GM23248 (cell line): ENCODE results near the gene CSTPP1. TPM values are rescaled to one million over a fixed set of nuclear protein-coding genes. Genes with fewer than 3 reads are reported as not detected.
"Not testable (repeated sequence)": the region's sequence is repeated elsewhere in the genome, so short reads cannot be mapped to it uniquely, and the experiment has no call there.

Source experiments
- DNase-seq: peaks from one replicate; pipeline ENCODE4 v3.0.0-alpha.2; 2015
- H2AFZ ChIP-seq: fragments of 200-600 bp; sonication (generic); 2 replicates; pipeline ENCODE4 v1.6.1; 2016; ENCODE audit warnings: antibody characterized with exemption
- H3F3A ChIP-seq: fragments of 200-600 bp; sonication (generic); 2 replicates; pipeline ENCODE4 v1.6.1; 2016; ENCODE audit warnings: mild to moderate bottlenecking, antibody characterized with exemption, mixed run types; ENCODE audit not compliant: insufficient read depth
- H3K27ac ChIP-seq: fragments of 200-600 bp; sonication (generic); 2 replicates; pipeline ENCODE4 v1.5.1; 2016; ENCODE audit warnings: mild to moderate bottlenecking
- H3K27me3 ChIP-seq: fragments of 200-600 bp; sonication (generic); replicated peaks from 2 replicates; pipeline ENCODE4 v1.6.1; 2016; ENCODE audit warnings: mild to moderate bottlenecking; ENCODE audit not compliant: insufficient read depth
- H3K36me3 ChIP-seq: fragments of 200-600 bp; sonication (generic); 2 replicates; pipeline ENCODE4 v1.6.1; 2016; ENCODE audit warnings: low read depth, mild to moderate bottlenecking
- H3K4me1 ChIP-seq: fragments of 200-600 bp; sonication (generic); 2 replicates; pipeline ENCODE4 v1.6.1; 2016; ENCODE audit warnings: mild to moderate bottlenecking; ENCODE audit not compliant: insufficient read depth
- H3K4me2 ChIP-seq: fragments of 200-600 bp; sonication (generic); one replicate; pipeline ENCODE4 v1.6.1; 2016; ENCODE audit warnings: mild to moderate bottlenecking; ENCODE audit not compliant: unreplicated experiment
- H3K4me3 ChIP-seq: fragments of 200-600 bp; sonication (generic); 2 replicates; pipeline ENCODE4 v1.5.1; 2016; ENCODE audit warnings: mild to moderate bottlenecking
- H3K79me2 ChIP-seq: fragments of 200-600 bp; sonication (generic); 2 replicates; pipeline ENCODE4 v1.6.1; 2016; ENCODE audit warnings: mild to moderate bottlenecking; ENCODE audit not compliant: insufficient read depth
- H3K9ac ChIP-seq: fragments of 200-600 bp; sonication (generic); 2 replicates; pipeline ENCODE4 v1.6.1; 2016; ENCODE audit warnings: mild to moderate bottlenecking
- H3K9me2 ChIP-seq: fragments of 200-600 bp; sonication (generic); 2 replicates; pipeline ENCODE4 v1.6.1; 2016; ENCODE audit warnings: mixed run types, mild to moderate bottlenecking, moderate library complexity; ENCODE audit not compliant: insufficient read depth
- H3K9me3 ChIP-seq: fragments of 200-600 bp; sonication (generic); one replicate; pipeline ENCODE4 v1.6.1; 2017; ENCODE audit warnings: low read depth
- H4K20me1 ChIP-seq: fragments of 200-600 bp; sonication (generic); 2 replicates; pipeline ENCODE4 v1.6.0; 2016; ENCODE audit not compliant: insufficient read depth
- EZH2 ChIP-seq: fragments of 200-600 bp; sonication (generic); IDR thresholded peaks from 2 replicates; pipeline ENCODE4 v1.6.1; 2018; ENCODE audit warnings: antibody characterized with exemption, mild to moderate bottlenecking; ENCODE audit not compliant: insufficient read depth, poor library complexity, severe bottlenecking
- EZH2phosphoT487 ChIP-seq: fragments of 200-600 bp; sonication (generic); IDR thresholded peaks from 2 replicates; pipeline ENCODE4 v1.6.1; 2018; ENCODE audit warnings: antibody characterized with exemption, moderate library complexity, mild to moderate bottlenecking, low read depth; ENCODE audit not compliant: insufficient read depth
- WGBS, 2 experiments: methylation state at CpG; one replicate each; pipeline ENCODE4 v1.1.6; 2015 to 2017; ENCODE audit warnings: low lambda C conversion rate in 2 of 2, low coverage in 1 of 2; ENCODE audit errors: missing lambda C conversion rate in 2 of 2; 5-methylcytosine and 5-hydroxymethylcytosine counted together
- in situ Hi-C: fragments of 300-500 bp; cut with MboI; formaldehyde crosslinking; loops from 2 replicates; pipeline ENCODE4 v1.15.0; 2020
- polyA plus RNA-seq: library from polyadenylated mRNA; unstranded; fragments of >200 nt; fragmentation: Nextera tagmentation; extraction: Ambion mirVana; gene quantifications from 2 replicates; pipeline ENCODE4 v1.2.1, GENCODE V29; 2016
- total RNA-seq: library from RNA; depleted of rRNA; stranded (reverse); fragments of >200 nt; shearing (Covaris generic); gene quantifications from 2 replicates; pipeline ENCODE4 v1.2.3, GENCODE V29; 2014

CSTPP1 gene
- total and polyA plus RNA-seq, 2 experiments from 2014 or later, result 21.7 to 39.9 TPM

DNA sequence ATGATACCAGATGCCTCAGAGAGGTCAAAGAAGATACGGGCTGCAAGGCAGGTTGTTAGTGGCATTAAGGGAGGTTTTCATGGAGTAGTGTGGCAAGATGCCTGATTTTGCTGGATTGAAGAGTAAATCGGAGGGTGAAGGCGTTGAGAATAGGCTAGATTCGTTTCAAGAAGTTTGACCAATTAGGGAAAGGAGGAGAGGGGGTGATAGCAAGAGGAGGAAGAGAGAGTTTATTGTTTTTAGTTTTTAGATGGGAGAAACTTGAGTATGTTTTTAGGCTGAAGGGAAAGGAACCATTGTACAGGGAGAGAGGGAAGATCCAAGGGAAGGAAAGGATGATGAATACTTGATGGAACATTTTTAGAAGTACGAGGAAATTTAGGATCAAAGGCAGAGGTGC lies 16.5 kb downstream of the CSTPP1 start:
- Histone ChIP-seq H3K4me2 (no peak overlapping the region), H3K9me3 (no peaks in the 10 kb centered on the region), H3K9ac (no peak overlapping the region), H3K4me3 (no peak overlapping the region), H3K27me3 (no peaks in the 10 kb centered on the region), H3F3A (peaks cover 11% of the 10 kb centered on the region), H3K9me2 (no peaks in the 10 kb centered on the region), H4K20me1 (no peaks in the 10 kb centered on the region), H3K79me2 (no peaks in the 10 kb centered on the region; the same call in 1 of the 2 replicates), H3K4me1 (peaks cover 17% of the 10 kb centered on the region), H3K27ac (no peak overlapping the region), H3K36me3 (no peaks in the 10 kb centered on the region; the same call in 1 of the 2 replicates), H2AFZ (no peak overlapping the region)
- TF ChIP-seq EZH2, result no peak
- TF ChIP-seq EZH2phosphoT487, result no peak
- in situ Hi-C loops, result no loop called here
- DNase-seq, result no peak
- 91 to 92% methylated on average over 5 of the region's 5 CpGs for WGBS, 2 experiments

GRCh38 chr11:46958777-46959176 lies 22.2 kb downstream of the CSTPP1 start:
- TF ChIP-seq EZH2phosphoT487 (no peak), EZH2 (no peak)
- no peak overlapping the region for H3K9ac ChIP-seq
- H3K36me3 ChIP-seq, result no peaks in the 10 kb centered on the region; the same call in 1 of the 2 replicates
- H4K20me1 ChIP-seq, result no peaks in the 10 kb centered on the region
- no peaks in the 10 kb centered on the region for H3K27me3 ChIP-seq
- peaks cover 4% of the 10 kb centered on the region for H3K9me3 ChIP-seq
- H2AFZ ChIP-seq, result no peak overlapping the region
- in situ Hi-C loops, result no loop called here
- no peak overlapping the region for H3K4me2 ChIP-seq
- H3K27ac ChIP-seq, result no peak overlapping the region
- H3K9me2 ChIP-seq, result no peaks in the 10 kb centered on the region
- no peaks in the 10 kb centered on the region for H3F3A ChIP-seq
- WGBS, 2 experiments, result 100% methylated on average over 1 of the region's 1 CpG
- no peaks in the 10 kb centered on the region for H3K4me1 ChIP-seq
- H3K4me3 ChIP-seq, result no peak overlapping the region
- DNase-seq, result no peak
- no peaks in the 10 kb centered on the region; the same call in 1 of the 2 replicates for H3K79me2 ChIP-seq

DNA sequence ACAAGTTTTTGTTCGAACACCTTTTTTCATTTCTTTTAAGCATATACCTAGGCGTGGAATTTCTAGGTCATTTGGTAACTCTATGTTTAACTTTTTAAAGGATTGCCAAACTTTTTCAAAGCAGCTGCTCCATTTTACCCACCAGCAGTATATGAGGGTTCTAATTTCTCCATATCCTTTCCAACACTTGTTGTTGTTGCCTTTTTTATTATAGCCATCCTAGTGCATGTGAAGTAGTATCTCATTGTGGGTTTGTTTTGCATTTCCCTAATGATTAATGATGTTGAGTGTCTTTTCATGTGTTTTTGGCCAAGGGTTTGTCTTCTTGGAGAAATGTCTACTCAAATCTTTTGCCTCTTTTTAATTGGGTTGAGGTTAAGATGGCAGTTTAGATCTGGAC lies 24.5 kb downstream of the CSTPP1 start:
- TF ChIP-seq EZH2, result no peak
- TF ChIP-seq EZH2phosphoT487, result no peak
- Histone ChIP-seq H3K27ac (no peak overlapping the region), H3K79me2 (peaks cover 4% of the 10 kb centered on the region; the same call in 1 of the 2 replicates), H3K9ac (no peak overlapping the region), H3K27me3 (no peaks in the 10 kb centered on the region), H2AFZ (no peak overlapping the region), H4K20me1 (no peaks in the 10 kb centered on the region), H3K9me2 (no peaks in the 10 kb centered on the region), H3K4me3 (no peak overlapping the region), H3K4me2 (no peak overlapping the region), H3F3A (no peaks in the 10 kb centered on the region), H3K4me1 (no peaks in the 10 kb centered on the region), H3K9me3 (peaks cover 4% of the 10 kb centered on the region), H3K36me3 (no peaks in the 10 kb centered on the region; the same call in 1 of the 2 replicates)
- in situ Hi-C loops, result no loop called here
- DNase-seq, result no peak
- 96% methylated on average over 2 of the region's 2 CpGs for WGBS, 2 experiments

DNA sequence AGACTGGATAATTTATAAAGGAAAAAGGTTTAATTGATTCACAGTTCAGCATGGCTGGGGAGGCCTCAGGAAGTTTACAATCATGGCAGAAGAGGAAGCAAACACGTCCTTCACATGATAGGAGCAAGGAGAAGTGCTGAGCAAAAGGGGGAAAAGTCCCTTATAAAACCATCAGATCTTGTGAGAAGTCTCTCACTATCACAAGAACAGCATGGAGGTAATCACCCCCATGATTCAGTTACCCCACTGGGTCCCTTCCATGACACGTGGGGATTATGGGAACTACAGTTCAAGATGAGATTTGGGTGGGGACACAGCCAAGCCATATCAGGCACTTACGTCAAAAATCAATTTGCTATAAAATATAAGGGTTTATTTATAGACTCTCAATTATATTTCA lies 25.3 kb downstream of the CSTPP1 start:
- not testable (repeated sequence) for H3K9me3 ChIP-seq

DNA sequence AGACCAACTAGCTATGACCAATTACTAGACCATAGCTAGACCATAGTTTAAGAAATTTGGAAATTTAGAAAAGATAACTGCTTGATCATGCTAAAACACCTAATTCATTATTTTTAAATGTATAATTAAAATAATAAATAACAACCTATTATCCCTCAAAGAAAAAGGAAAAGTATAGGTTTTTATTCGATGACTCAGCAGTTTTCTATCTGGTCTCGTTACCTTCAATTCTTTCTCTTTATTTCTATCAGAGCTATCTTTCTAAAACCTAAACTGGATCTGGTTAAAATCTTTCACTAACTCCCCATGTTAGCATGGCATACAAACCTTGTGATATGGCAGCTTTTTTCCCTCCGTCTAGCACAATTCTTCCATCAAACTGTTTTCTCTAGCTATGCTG lies 27.3 kb downstream of the CSTPP1 start:
- Histone ChIP-seq H3F3A (no peaks in the 10 kb centered on the region), H3K27me3 (no peaks in the 10 kb centered on the region), H3K36me3 (no peaks in the 10 kb centered on the region), H3K79me2 (peaks cover 4% of the 10 kb centered on the region; the same call in 1 of the 2 replicates), H3K9me2 (no peaks in the 10 kb centered on the region), H3K4me3 (no peak overlapping the region), H2AFZ (no peak overlapping the region), H4K20me1 (no peaks in the 10 kb centered on the region), H3K27ac (no peak overlapping the region), H3K9me3 (peaks cover under 1% of the 10 kb centered on the region), H3K4me1 (no peaks in the 10 kb centered on the region), H3K4me2 (no peak overlapping the region), H3K9ac (no peak overlapping the region)
- in situ Hi-C loops, result no loop called here
- 98 to 100% methylated on average over 3 of the region's 3 CpGs for WGBS, 2 experiments
- TF ChIP-seq EZH2 (no peak), EZH2phosphoT487 (no peak)
- no peak for DNase-seq

More for the DNA sequence above, 25.3 kb downstream of the CSTPP1 start:
- H4K20me1 ChIP-seq, DNase-seq, H3K9me2 ChIP-seq, H3K27ac ChIP-seq, H3K36me3 ChIP-seq, H3K4me3 ChIP-seq, H3K79me2 ChIP-seq, H3K4me2 ChIP-seq, H2AFZ ChIP-seq, H3K4me1 ChIP-seq, H3K27me3 ChIP-seq, H3K9ac ChIP-seq, H3F3A ChIP-seq, in situ Hi-C loops: not testable (repeated sequence)
- 80 to 83% methylated on average over 3 of the region's 3 CpGs for WGBS, 2 experiments
